ENCODE data around the gene SLC16A10.

DNA sequence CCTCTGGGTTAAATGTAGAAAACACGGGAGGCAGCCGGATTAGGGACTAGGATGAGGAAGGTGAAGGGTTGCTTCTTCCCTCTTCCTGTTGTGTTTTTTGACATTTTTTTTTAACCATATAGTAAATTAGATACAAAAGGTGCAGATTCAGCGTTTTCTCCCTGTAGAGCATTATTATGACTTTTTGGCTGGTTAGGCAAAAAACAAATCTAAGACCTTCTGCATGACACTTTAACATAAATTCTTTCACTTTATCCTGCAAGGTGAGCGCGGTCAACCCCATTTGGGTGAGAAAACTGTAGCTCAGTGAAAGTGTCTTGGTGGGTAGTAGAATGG lies 1.3 kb downstream of the SLC16A10 start:
- TF ChIP-seq EZH2 (IDR thresholded peaks at IDR 0.05) (no peak), POLR2AphosphoS5 (IDR thresholded peaks at IDR 0.05; ENCODE audit: borderline replicate concordance, low read depth, low read length) (no peak), FOXP2 (optimal IDR thresholded peaks at IDR 0.05; ENCODE audit: control extremely low read depth, extremely low read length, insufficient read depth) (no peak)
